Measurements from ENCODE around the gene ANTXRL.
A peak's percentile ranks its signal among the peaks of the same experiment; 100 is the strongest.

GRCh38 chr10:46325021-46325420, 38.2 kb downstream of the ANTXRL start:
- TF ChIP-seq CTCF (conservative IDR thresholded peaks at IDR 0.05; ENCODE audit: low read depth, low read length) (peak; percentile 50), EZH2 (IDR thresholded peaks at IDR 0.05; ENCODE audit: low read length, unreplicated experiment) (no peak), EZH2phosphoT487 (IDR thresholded peaks at IDR 0.05; ENCODE audit: borderline replicate concordance, low read length) (no peak)

Measured in PC-3 (cell line).